Urinary bladder (tissue), 4 donors: ENCODE measurements around the gene ACSF3. TPM values are rescaled to one million over a fixed set of nuclear protein-coding genes. Genes with fewer than 3 reads are reported as not detected.

Experiments used
- DNase-seq: peaks from one replicate; pipeline ENCODE4 v3.0.0-alpha.2; 2015; ENCODE audit errors: extremely low spot score
- H3K27ac ChIP-seq: one replicate; pipeline ENCODE4 v1.5.1; 2013; ENCODE audit warnings: low read depth, mild to moderate bottlenecking, moderate library complexity
- H3K36me3 ChIP-seq: one replicate; pipeline ENCODE4 v1.6.1; 2013; ENCODE audit warnings: mild to moderate bottlenecking, moderate library complexity; ENCODE audit not compliant: insufficient read depth
- H3K4me1 ChIP-seq: one replicate; pipeline ENCODE4 v1.6.1; 2013; ENCODE audit warnings: mild to moderate bottlenecking, moderate library complexity; ENCODE audit not compliant: insufficient read depth
- H3K4me3 ChIP-seq: one replicate; pipeline ENCODE4 v1.5.1; 2013; ENCODE audit warnings: low read depth, low read length
- WGBS: extraction: QIAGEN DNeasy Blood & Tissue Kit; methylation state at CpG from one replicate; pipeline ENCODE4 v1.1.7; 2013; 5-methylcytosine and 5-hydroxymethylcytosine counted together
- polyA plus RNA-seq: library from polyadenylated mRNA; stranded (reverse); fragments of 200-250 nt; gene quantifications from one replicate; pipeline ENCODE4 v1.2.3, GENCODE V29; 2013
- total RNA-seq: library from RNA; depleted of rRNA; stranded (reverse); fragments of >200 nt; gene quantifications from one replicate; pipeline ENCODE4 v1.2.3, GENCODE V29; 2014
- donor health status: healthy with polysubstance abuse.
- donor health status: healthy.

The ACSF3 gene
- total and polyA plus RNA-seq, 2 donors: 19.1 to 19.7 TPM

GRCh38 chr16:89200850-89201411, 107.3 kb downstream of the ACSF3 start:
- 2% methylated on average over 58 of the region's 58 CpGs for WGBS
- DNase-seq: no peak
- no peak overlapping the region for H3K27ac ChIP-seq
- no peaks in the 10 kb centered on the region for H3K36me3 ChIP-seq
- peak overlapping the region; percentile 24 for H3K4me3 ChIP-seq
- H3K4me1 ChIP-seq: peaks cover 2% of the 10 kb centered on the region

GRCh38 chr16:89201439-89202377, 108.1 kb downstream of the ACSF3 start:
- peaks cover 2% of the 10 kb centered on the region for H3K4me1 ChIP-seq
- H3K27ac ChIP-seq: no peak overlapping the region
- no peaks in the 10 kb centered on the region for H3K36me3 ChIP-seq
- WGBS: 2% methylated on average over 109 of the region's 111 CpGs
- peak overlapping the region; percentile 24 for H3K4me3 ChIP-seq
- no peak for DNase-seq

- H3K4me1 ChIP-seq: peaks cover 2% of the 10 kb centered on the region
- no peaks in the 10 kb centered on the region for H3K36me3 ChIP-seq
- WGBS: 43% methylated on average over 49 of the region's 49 CpGs
- H3K4me3 ChIP-seq: no peak overlapping the region
- no peak for DNase-seq
- H3K27ac ChIP-seq: no peak overlapping the region
Measured at GRCh38 chr16:89202422-89203215, 109.0 kb downstream of the ACSF3 start.

Other genes starting within 250 kb of the ACSF3 start
- gene GALNS, start 236.9 kb upstream of the ACSF3 start, total RNA-seq: 14.6 TPM
- 23.0 TPM for gene GALNS, start 236.9 kb upstream of the ACSF3 start, polyA plus RNA-seq
- gene TRAPPC2L, start 236.7 kb upstream of the ACSF3 start, total RNA-seq: 18.7 TPM
- gene TRAPPC2L, start 236.7 kb upstream of the ACSF3 start, polyA plus RNA-seq: 43.3 TPM
- not detected for gene PABPN1L, start 227.2 kb upstream of the ACSF3 start, total RNA-seq
- not detected for gene PABPN1L, start 227.2 kb upstream of the ACSF3 start, polyA plus RNA-seq
- 1.5 TPM for gene CBFA2T3, start 116.6 kb upstream of the ACSF3 start, total RNA-seq
- 6.2 TPM for gene CBFA2T3, start 116.6 kb upstream of the ACSF3 start, polyA plus RNA-seq
- 3.7 TPM for gene CDH15, start 77.9 kb downstream of the ACSF3 start, total RNA-seq
- 0.05 TPM for gene CDH15, start 77.9 kb downstream of the ACSF3 start, polyA plus RNA-seq
- not detected for gene SLC22A31, start 106.7 kb downstream of the ACSF3 start, total RNA-seq
- gene SLC22A31, start 106.7 kb downstream of the ACSF3 start, polyA plus RNA-seq: 0.28 TPM
- gene ZNF778, start 123.9 kb downstream of the ACSF3 start, total RNA-seq: 9.5 TPM
- 5.1 TPM for gene ZNF778, start 123.9 kb downstream of the ACSF3 start, polyA plus RNA-seq